ENCODE data around the gene BPIFB4. TPM values are rescaled to one million over a fixed set of nuclear protein-coding genes. Genes with fewer than 3 reads are reported as not detected.

BPIFB4 gene
- total and polyA plus RNA-seq, 9 of the 15 experiments (the other 6 are each of a cell fraction or from before 2014, with no cell fraction given): not detected

GRCh38 chr20:33059741-33060390 is 19.6 kb upstream of the BPIFB4 start:
- POLR2A ChIA-PET: interaction anchor here (0.6 to 1.0 kb wide), 3 partner anchors 9 to 244 kb away, joined by 3 to 5 read pairs (median 3); no protein-coding TSS in a partner anchor
- no peak overlapping the region for H3K4me3 ChIP-seq
- no peaks in the 10 kb centered on the region for H3K79me2 ChIP-seq (ENCODE audit: control insufficient read depth, insufficient read depth, low read length)
- CTCF ChIA-PET (ENCODE audit: low intra/inter-chr PET ratio): no interaction called here
- H4K20me1 ChIP-seq (replicated peaks; ENCODE audit: control insufficient read depth, insufficient read depth, low read length): peaks cover 13% of the 10 kb centered on the region
- H3K27me3 ChIP-seq (ENCODE audit: control insufficient read depth in 2 of 2, insufficient read depth in 2 of 2, low read length in 2 of 2): peaks cover 22 to 88% of the 10 kb centered on the region in 2 experiments; a peak in 4 of 5 replicates
- ATAC-seq (no peak), FAIRE-seq (no peak), DNase-seq (ENCODE audit: extremely low read depth in 1 of 4, low spot score in 3 of 4) (peak in 2 of 4 experiments; percentile 26 to 32)
- no peak overlapping the region for H3K27ac ChIP-seq (ENCODE audit: extremely low read depth, low read depth, low read length)
- H3K9me3 ChIP-seq (replicated peaks; ENCODE audit: control insufficient read depth, insufficient read depth, low read depth, low read length): no peaks in the 10 kb centered on the region
- peaks cover 0 to 6% of the 10 kb centered on the region in 2 experiments; a peak in 1 of 5 replicates for H3K4me1 ChIP-seq (replicated peaks in 1 of 2; ENCODE audit: control insufficient read depth in 2 of 2, insufficient read depth in 2 of 2, low read length in 2 of 2)
- in situ Hi-C loops (cut with MboI): no loop called here
- peaks cover 2% of the 10 kb centered on the region for H3K9me1 ChIP-seq (ENCODE audit: control insufficient read depth, insufficient read depth, low read length)
- TF ChIP-seq MYC (IDR thresholded peaks at IDR 0.05; ENCODE audit: low read depth, low read length) (no peak), MYC (CRISPR knock-in tag; IDR thresholded peaks at IDR 0.05; ENCODE audit: borderline replicate concordance, low read depth) (no peak), ZNF785 (CRISPR knock-in tag; IDR thresholded peaks at IDR 0.05) (no peak), CREB1 (IDR thresholded peaks at IDR 0.05) (no peak), CREB1 (CRISPR knock-in tag; IDR thresholded peaks at IDR 0.05) (no peak), JUND (IDR thresholded peaks at IDR 0.05; ENCODE audit: borderline replicate concordance, low read depth, low read length) (no peak), JUND (tag; IDR thresholded peaks at IDR 0.05; ENCODE audit: borderline replicate concordance, low read depth, low read length) (no peak), FOXJ3 (CRISPR knock-in tag; IDR thresholded peaks at IDR 0.05) (no peak), KDM1A (IDR thresholded peaks at IDR 0.05) (no peak), KAT8 (IDR thresholded peaks at IDR 0.05; ENCODE audit: low read depth) (no peak), ZC3H8 (IDR thresholded peaks at IDR 0.05) (no peak)
- TF ChIP-seq, protein P1, sequence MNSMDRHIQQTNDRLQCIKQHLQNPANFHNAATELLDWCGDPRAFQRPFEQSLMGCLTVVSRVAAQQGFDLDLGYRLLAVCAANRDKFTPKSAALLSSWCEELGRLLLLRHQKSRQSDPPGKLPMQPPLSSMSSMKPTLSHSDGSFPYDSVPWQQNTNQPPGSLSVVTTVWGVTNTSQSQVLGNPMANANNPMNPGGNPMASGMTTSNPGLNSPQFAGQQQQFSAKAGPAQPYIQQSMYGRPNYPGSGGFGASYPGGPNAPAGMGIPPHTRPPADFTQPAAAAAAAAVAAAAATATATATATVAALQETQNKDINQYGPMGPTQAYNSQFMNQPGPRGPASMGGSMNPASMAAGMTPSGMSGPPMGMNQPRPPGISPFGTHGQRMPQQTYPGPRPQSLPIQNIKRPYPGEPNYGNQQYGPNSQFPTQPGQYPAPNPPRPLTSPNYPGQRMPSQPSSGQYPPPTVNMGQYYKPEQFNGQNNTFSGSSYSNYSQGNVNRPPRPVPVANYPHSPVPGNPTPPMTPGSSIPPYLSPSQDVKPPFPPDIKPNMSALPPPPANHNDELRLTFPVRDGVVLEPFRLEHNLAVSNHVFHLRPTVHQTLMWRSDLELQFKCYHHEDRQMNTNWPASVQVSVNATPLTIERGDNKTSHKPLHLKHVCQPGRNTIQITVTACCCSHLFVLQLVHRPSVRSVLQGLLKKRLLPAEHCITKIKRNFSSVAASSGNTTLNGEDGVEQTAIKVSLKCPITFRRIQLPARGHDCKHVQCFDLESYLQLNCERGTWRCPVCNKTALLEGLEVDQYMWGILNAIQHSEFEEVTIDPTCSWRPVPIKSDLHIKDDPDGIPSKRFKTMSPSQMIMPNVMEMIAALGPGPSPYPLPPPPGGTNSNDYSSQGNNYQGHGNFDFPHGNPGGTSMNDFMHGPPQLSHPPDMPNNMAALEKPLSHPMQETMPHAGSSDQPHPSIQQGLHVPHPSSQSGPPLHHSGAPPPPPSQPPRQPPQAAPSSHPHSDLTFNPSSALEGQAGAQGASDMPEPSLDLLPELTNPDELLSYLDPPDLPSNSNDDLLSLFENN (IDR thresholded peaks at IDR 0.05; ENCODE audit: low read depth in 2 of 2, low read length in 2 of 2): no peak
- no peak overlapping the region for H2AFZ ChIP-seq (ENCODE audit: low read depth, low read length)
- no TSS peak for BruUV-seq (replicated peaks)
- no peak overlapping the region for H3K4me2 ChIP-seq (ENCODE audit: insufficient read depth, low read length)
- WGBS (ENCODE audit: insufficient coverage, low coverage, missing lambda C conversion rate): 5% methylated on average over 18 of the region's 22 CpGs
- intact Hi-C loops (cut with micrococcal nuclease): no loop called here
- H3K36me3 ChIP-seq (ENCODE audit: control insufficient read depth, insufficient read depth, low read length): no peaks in the 10 kb centered on the region
- H3K9ac ChIP-seq (ENCODE audit: insufficient read depth in 1 of 2, low read depth in 2 of 2, low read length in 2 of 2): no peak overlapping the region

Measured in K562 (cell line).